Stimulated activated CD4-positive, alpha-beta T cell treated with anti-CD3 and anti-CD28 coated beads, Interleukin-4, amount 100 ng/mL, for 48 hours (primary cell): ENCODE measurements around the gene SPTBN2.

Source experiments
- DNase-seq, 2 donors: peaks; one replicate each; pipeline ENCODE4 v3.0.0-alpha.2; 2020; ENCODE audit warnings: low read depth in 2 of 2

SPTBN2 gene

GRCh38 chr11:66685276-66686099 is 43.5 kb downstream of the SPTBN2 start:
- no peak for DNase-seq

GRCh38 chr11:66684635-66685034 is 44.4 kb downstream of the SPTBN2 start:
- DNase-seq, result no peak

- no peak for DNase-seq
Measured at GRCh38 chr11:66683877-66684276, 45.1 kb downstream of the SPTBN2 start.

- DNase-seq, result no peak
Measured at GRCh38 chr11:66680966-66681645, 47.9 kb downstream of the SPTBN2 start.

- DNase-seq, result peak; percentile 96
Measured at GRCh38 chr11:66677599-66678375, 51.2 kb downstream of the SPTBN2 start, which contains the start of gene RBM4B. Gene RBM4B (minus strand): TSS chr11:66677887. CDS start chr11:66677079, 808 bp downstream.

- no peak for DNase-seq
Measured at GRCh38 chr11:66676931-66677598, 52.0 kb downstream of the SPTBN2 start.

- no peak for DNase-seq
Measured at GRCh38 chr11:66676282-66676919, 52.6 kb downstream of the SPTBN2 start.

- DNase-seq, result no peak
Measured at GRCh38 chr11:66674964-66675602, 53.9 kb downstream of the SPTBN2 start.

GRCh38 chr11:66670816-66671215 is 58.2 kb downstream of the SPTBN2 start:
- no peak for DNase-seq

- no peak for DNase-seq
Measured at GRCh38 chr11:66665369-66665768, 63.6 kb downstream of the SPTBN2 start.

GRCh38 chr11:66663741-66664296 is 65.2 kb downstream of the SPTBN2 start:
- no peak for DNase-seq

- DNase-seq, result no peak
Measured at GRCh38 chr11:66659763-66660162, 69.3 kb downstream of the SPTBN2 start.

- DNase-seq, result no peak
Measured at GRCh38 chr11:66653123-66653522, 75.9 kb downstream of the SPTBN2 start.

GRCh38 chr11:66652651-66653050 is 76.4 kb downstream of the SPTBN2 start:
- no peak for DNase-seq

GRCh38 chr11:66651016-66651415 is 78.0 kb downstream of the SPTBN2 start:
- no peak for DNase-seq

GRCh38 chr11:66649903-66650302 is 79.1 kb downstream of the SPTBN2 start:
- no peak for DNase-seq

GRCh38 chr11:66646828-66647227 is 82.2 kb downstream of the SPTBN2 start:
- DNase-seq, result no peak

- no peak for DNase-seq
Measured at GRCh38 chr11:66643745-66644437, 85.1 kb downstream of the SPTBN2 start.

- DNase-seq, result no peak
Measured at GRCh38 chr11:66641834-66642233, 87.2 kb downstream of the SPTBN2 start.
